Gastrocnemius medialis (tissue), 4 donors: ENCODE measurements around the gene TUFM. TPM values are rescaled to one million over a fixed set of nuclear protein-coding genes. Genes with fewer than 3 reads are reported as not detected.
"Not testable (repeated sequence)": the region's sequence is repeated elsewhere in the genome, so short reads cannot be mapped to it uniquely, and the experiment has no call there.

Experiments
- ATAC-seq, 2 donors: fragments of 150-250 bp; one replicate each; pipeline ENCODE4 v1.9.1; 2016
- DNase-seq, 2 donors: peaks; one replicate each; pipeline ENCODE4 v3.0.0-alpha.2; 2019
- H3K27ac ChIP-seq, 4 donors: fragments of 200-600 bp; sonication (generic); 1 replicate in 1 of 4; 2 replicates in 3 of 4; pipeline ENCODE4 v1.5.1; 2016 to 2018; ENCODE audit warnings: mild to moderate bottlenecking in 2 of 4, moderate library complexity in 1 of 4
- H3K27me3 ChIP-seq, 3 donors: fragments of 200-600 bp; sonication (generic) in 2 of 3; 1 replicate in 1 of 3; 2 replicates in 2 of 3; pipeline versions ENCODE4 v1.5.1 to v1.6.0; 2016 to 2019; ENCODE audit warnings: mild to moderate bottlenecking in 1 of 3, moderate library complexity in 1 of 3
- H3K36me3 ChIP-seq, 2 donors: fragments of 200-600 bp; sonication (generic) in 1 of 2; one replicate each; pipeline ENCODE4 v1.5.1; 2017 to 2018
- H3K4me1 ChIP-seq, 2 donors: fragments of 200-600 bp; sonication (generic) in 1 of 2; one replicate each; pipeline ENCODE4 v1.5.1; 2016 to 2017; ENCODE audit warnings: mild to moderate bottlenecking in 2 of 2
- H3K4me3 ChIP-seq, 4 donors: fragments of 200-600 bp; sonication (generic) in 3 of 4; 1 replicate in 1 of 4; 2 replicates in 3 of 4; pipeline ENCODE4 v1.5.1; 2016 to 2019; ENCODE audit warnings: mild to moderate bottlenecking in 2 of 4
- H3K9me3 ChIP-seq, 3 donors: fragments of 200-600 bp; sonication (generic) in 2 of 3; 1 replicate in 1 of 3; 2 replicates in 2 of 3; pipeline ENCODE4 v1.5.1; 2016 to 2019
- CTCF ChIP-seq, 5 experiments: fragments of 450-650 bp in 3 of 5; fragments of 200-600 bp in 2 of 5; sonication (generic) in 2 of 5; IDR thresholded peaks in 4 of 5; conservative IDR thresholded peaks in 1 of 5; 1 replicate in 4 of 5; 2 replicates in 1 of 5; pipeline ENCODE4 v1.5.1; 2016 to 2019; ENCODE audit warnings: antibody characterized with exemption in 5 of 5, mild to moderate bottlenecking in 3 of 5, moderate library complexity in 3 of 5
- POLR2A ChIP-seq, 2 donors: fragments of 450-650 bp; IDR thresholded peaks; one replicate each; pipeline ENCODE4 v1.6.1; 2017; ENCODE audit warnings: antibody characterized with exemption in 2 of 2, mild to moderate bottlenecking in 2 of 2, moderate library complexity in 2 of 2
- in situ Hi-C, 4 donors: fragments of 200-750 bp; cut with MboI; loops; one replicate each; pipeline versions ENCODE4 v1.15.0 to v1.8.0; 2017; ENCODE audit warnings: low sequenced_read_pairs in 4 of 4
- intact Hi-C: fragments of 100-400 bp; cut with DNase I; formaldehyde crosslinking; loops from one replicate; pipeline ENCODE4 v1.15.1; 2023; ENCODE audit warnings: low total_unique reads
- total RNA-seq, 4 donors: library from RNA; depleted of rRNA; stranded (reverse); fragments of >200 nt; gene quantifications; one replicate each; pipeline versions ENCODE4 v1.1.0 to v1.2.3, GENCODE V29; 2016

TUFM gene
- total RNA-seq, 4 donors from 2014 or later = 140 to 196 (median 167) TPM

- Histone ChIP-seq H3K36me3 (peaks cover 0 to 66% of the 10 kb centered on the region in 2 donors), H3K27me3 (no peaks in the 10 kb centered on the region), H3K4me1 (peaks cover 12 to 13% of the 10 kb centered on the region in 2 donors), H3K4me3 (no peak overlapping the region), H3K27ac (no peak overlapping the region), H3K9me3 (no peaks in the 10 kb centered on the region)
- DNase-seq (no peak), ATAC-seq (no peak)
- intact Hi-C loops = no loop called here
- in situ Hi-C loops = loop anchor here in 2 of 4 donors (10.0 kb wide), 1 partner anchor 76 kb away; no protein-coding TSS in a partner anchor
- TF ChIP-seq POLR2A (IDR thresholded peaks at IDR 0.05) (no peak), CTCF (IDR thresholded peaks at IDR 0.05 in 4 of 5, conservative IDR thresholded peaks at IDR 0.05 in 1 of 5) (no peak)
Observed at GRCh38 chr16:28869201-28869600, 23.1 kb upstream of the TUFM start.

GRCh38 chr16:28867646-28868045 is 21.5 kb upstream of the TUFM start:
- H3K4me3 ChIP-seq, DNase-seq, H3K27ac ChIP-seq, ATAC-seq, intact Hi-C loops, H3K9me3 ChIP-seq, H3K27me3 ChIP-seq: not testable (repeated sequence)
- in situ Hi-C loops = loop anchor here in 2 of 4 donors (10.0 kb wide), 1 partner anchor 77 kb away; no protein-coding TSS in a partner anchor
- Histone ChIP-seq H3K4me1 (peaks cover 13 to 15% of the 10 kb centered on the region in 2 donors), H3K36me3 (peaks cover 0 to 60% of the 10 kb centered on the region in 2 donors)

- TF ChIP-seq CTCF (IDR thresholded peaks at IDR 0.05 in 4 of 5, conservative IDR thresholded peaks at IDR 0.05 in 1 of 5) (no peak), POLR2A (IDR thresholded peaks at IDR 0.05) (no peak)
- Histone ChIP-seq H3K9me3 (no peaks in the 10 kb centered on the region), H3K27me3 (no peaks in the 10 kb centered on the region), H3K27ac (no peak overlapping the region), H3K4me1 (peaks cover 13 to 16% of the 10 kb centered on the region in 2 donors), H3K36me3 (peaks cover 0 to 55% of the 10 kb centered on the region in 2 donors), H3K4me3 (no peak overlapping the region)
- ATAC-seq (no peak), DNase-seq (no peak)
- intact Hi-C loops (no loop called here), in situ Hi-C loops (loop anchor here in 2 of 4 donors (10.0 kb wide), 1 partner anchor 78 kb away; no protein-coding TSS in a partner anchor)
Observed at GRCh38 chr16:28867241-28867640, 21.1 kb upstream of the TUFM start.

- intact Hi-C loops (no loop called here), in situ Hi-C loops (loop anchor here in 2 of 4 donors (10.0 kb wide), 1 partner anchor 78 kb away; no protein-coding TSS in a partner anchor)
- TF ChIP-seq POLR2A (IDR thresholded peaks at IDR 0.05) = no peak
- TF ChIP-seq CTCF (IDR thresholded peaks at IDR 0.05 in 4 of 5, conservative IDR thresholded peaks at IDR 0.05 in 1 of 5) = no peak
- no peak overlapping the region for H3K4me3 ChIP-seq
- H3K27me3 ChIP-seq = no peaks in the 10 kb centered on the region
- no peak for DNase-seq
- H3K9me3 ChIP-seq = no peaks in the 10 kb centered on the region
- H3K4me1 ChIP-seq = peaks cover 13 to 16% of the 10 kb centered on the region in 2 donors
- no peak for ATAC-seq
- peaks cover 0 to 47% of the 10 kb centered on the region in 2 donors for H3K36me3 ChIP-seq
- H3K27ac ChIP-seq = no peak overlapping the region
Observed at GRCh38 chr16:28866454-28866804, 20.3 kb upstream of the TUFM start.

- DNase-seq = no peak
- peaks cover 0 to 42% of the 10 kb centered on the region in 2 donors for H3K36me3 ChIP-seq
- H3K27ac ChIP-seq = no peak overlapping the region
- in situ Hi-C loops (loop anchor here in 2 of 4 donors (10.0 kb wide), 1 partner anchor 79 kb away; no protein-coding TSS in a partner anchor), intact Hi-C loops (no loop called here)
- peaks cover 13 to 16% of the 10 kb centered on the region in 2 donors for H3K4me1 ChIP-seq
- ATAC-seq = no peak
- TF ChIP-seq CTCF (IDR thresholded peaks at IDR 0.05 in 4 of 5, conservative IDR thresholded peaks at IDR 0.05 in 1 of 5) (no peak), POLR2A (IDR thresholded peaks at IDR 0.05) (no peak)
- H3K4me3 ChIP-seq = no peak overlapping the region
- no peaks in the 10 kb centered on the region for H3K27me3 ChIP-seq
- H3K9me3 ChIP-seq = no peaks in the 10 kb centered on the region
Observed at GRCh38 chr16:28865722-28866453, 19.7 kb upstream of the TUFM start.
